CD4-positive, alpha-beta T cell (primary cell): Measurements from ENCODE around the gene CACNA2D1. TPM values are rescaled to one million over a fixed set of nuclear protein-coding genes. Genes with fewer than 3 reads are reported as not detected.

Source experiments
- ATAC-seq: fragments of 200-7000 bp; cut with Tn5 transposase; one replicate; pipeline ENCODE4 v1.10.0; 2022; ENCODE audit warnings: mild to moderate bottlenecking; ENCODE audit not compliant: poor library complexity
- CTCF ChIA-PET: fragments of 350-600 bp; sonication (Branson Sonifier 250); formaldehyde crosslinking; loops from one replicate; lab custom pipeline; 2021; ENCODE audit warnings: antibody characterized with exemption, inconsistent platforms; lab: Charles Lee
- POLR2A ChIA-PET: fragments of 350-600 bp; sonication (Branson Sonifier 250); formaldehyde crosslinking; loops from one replicate; lab custom pipeline; 2021; ENCODE audit warnings: antibody characterized with exemption, inconsistent platforms; lab: Charles Lee
- DNase-seq, 14 experiments: peaks; one replicate each; pipeline ENCODE4 v3.0.0-alpha.2; 2013 to 2020; ENCODE audit warnings: mixed read lengths in 2 of 14
- H3K27ac ChIP-seq, 2 donors: one replicate each; pipeline versions ENCODE4 v1.5.1 to v1.7.0; 2013; ENCODE audit warnings: low read length in 2 of 2, low read depth in 1 of 2, mild to moderate bottlenecking in 1 of 2
- H3K27me3 ChIP-seq, 2 experiments: 1 replicate in 1 of 2; 2 replicates in 1 of 2; pipeline versions ENCODE4 v1.6.1 to v1.7.0; 2013; ENCODE audit warnings: low read length in 2 of 2, control low read depth in 1 of 2, mild to moderate bottlenecking in 1 of 2, moderate library complexity in 1 of 2; ENCODE audit not compliant: insufficient read depth in 2 of 2, control insufficient read depth in 1 of 2
- H3K36me3 ChIP-seq: one replicate; pipeline ENCODE4 v1.6.1; 2013; ENCODE audit warnings: low read length, control low read depth; ENCODE audit not compliant: insufficient read depth
- H3K4me1 ChIP-seq: one replicate; pipeline ENCODE4 v1.6.1; 2013; ENCODE audit warnings: low read length, control low read depth; ENCODE audit not compliant: insufficient read depth
- H3K4me3 ChIP-seq: one replicate; pipeline ENCODE4 v1.5.1; 2013; ENCODE audit warnings: mild to moderate bottlenecking, low read length, moderate library complexity
- H3K9me3 ChIP-seq, 2 experiments: 1 replicate in 1 of 2; 2 replicates in 1 of 2; pipeline versions ENCODE4 v1.6.1 to v1.7.0; 2013; ENCODE audit warnings: low read length in 2 of 2, mild to moderate bottlenecking in 2 of 2, control low read depth in 1 of 2, moderate library complexity in 1 of 2; ENCODE audit not compliant: control insufficient read depth in 1 of 2, insufficient read depth in 1 of 2
- H3K27ac Mint-ChIP-seq: one replicate; pipeline ENCODE4 v1.8.0; 2020; ENCODE audit warnings: mixed read lengths
- H3K27me3 Mint-ChIP-seq: one replicate; pipeline ENCODE4 v1.8.0; 2021; ENCODE audit warnings: mixed read lengths
- H3K36me3 Mint-ChIP-seq: one replicate; pipeline ENCODE4 v1.8.0; 2021; ENCODE audit warnings: low read depth, mixed read lengths
- H3K4me1 Mint-ChIP-seq: one replicate; pipeline ENCODE4 v1.8.0; 2021; ENCODE audit warnings: low read depth, mixed read lengths
- H3K4me3 Mint-ChIP-seq: one replicate; pipeline ENCODE4 v1.8.0; 2020; ENCODE audit warnings: mild to moderate bottlenecking, mixed read lengths
- H3K9me3 Mint-ChIP-seq: one replicate; pipeline ENCODE4 v1.8.0; 2020; ENCODE audit warnings: mixed read lengths
- intact Hi-C, 2 experiments: fragments of 100-400 bp; cut with DNase I in 1 of 2; cut with micrococcal nuclease in 1 of 2; formaldehyde crosslinking; loops; one replicate each; pipeline versions ENCODE4 v1.15.1 to v1.9.0; 2023 to 2025; cut with DNase I, micrococcal nuclease
- total RNA-seq, 174 experiments: library from RNA in 2 of 174; stranded (reverse) in 2 of 174; gene quantifications; one replicate each; pipeline ENCODE4 v1.2.3 and lab custom pipeline; 2021 to 2026
- TF ChIP-seq, protein P1 (sequence below): fragments of 200-600 bp; IDR thresholded peaks from one replicate; pipeline ENCODE4 v1.8.0; 2022; ENCODE audit warnings: antibody characterized with exemption, mild to moderate bottlenecking

CACNA2D1 gene
- total RNA-seq, 2 experiments from 2014 or later = not detected

DNA sequence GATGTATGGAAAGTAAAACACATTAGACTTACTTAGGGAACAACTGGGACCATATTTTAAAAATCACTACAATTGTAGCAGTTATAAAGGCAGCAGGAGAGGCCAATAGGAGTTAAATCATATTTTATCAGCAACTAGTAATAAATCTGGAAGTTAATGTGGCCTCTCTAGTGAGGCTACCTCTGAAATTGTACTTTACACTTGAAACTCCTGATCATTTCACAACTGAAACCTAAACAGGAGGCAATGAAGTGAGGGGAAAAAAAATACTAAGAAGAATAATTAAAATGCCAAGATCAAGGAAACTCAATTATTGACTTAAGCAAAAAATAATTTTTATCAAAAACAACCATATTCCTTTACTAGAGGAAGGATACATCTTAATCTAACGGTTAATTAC is 408.1 kb downstream of the CACNA2D1 start:
- ChIA-PET CTCF (no interaction called here), POLR2A (no interaction called here)
- Mint-ChIP-seq H3K4me3 (no peak overlapping the region), H3K4me1 (no peaks in the 10 kb centered on the region), H3K27me3 (no peaks in the 10 kb centered on the region), H3K9me3 (no peaks in the 10 kb centered on the region), H3K36me3 (no peaks in the 10 kb centered on the region), H3K27ac (no peak overlapping the region)
- H3K4me3 ChIP-seq = no peak overlapping the region
- no peak overlapping the region for H3K27ac ChIP-seq
- H3K9me3 ChIP-seq = no peaks in the 10 kb centered on the region
- H3K36me3 ChIP-seq = no peaks in the 10 kb centered on the region
- H3K4me1 ChIP-seq = no peaks in the 10 kb centered on the region
- intact Hi-C loops = no loop called here
- H3K27me3 ChIP-seq = no peaks in the 10 kb centered on the region
- DNase-seq (no peak), ATAC-seq (no peak)
- TF ChIP-seq, protein P1, sequence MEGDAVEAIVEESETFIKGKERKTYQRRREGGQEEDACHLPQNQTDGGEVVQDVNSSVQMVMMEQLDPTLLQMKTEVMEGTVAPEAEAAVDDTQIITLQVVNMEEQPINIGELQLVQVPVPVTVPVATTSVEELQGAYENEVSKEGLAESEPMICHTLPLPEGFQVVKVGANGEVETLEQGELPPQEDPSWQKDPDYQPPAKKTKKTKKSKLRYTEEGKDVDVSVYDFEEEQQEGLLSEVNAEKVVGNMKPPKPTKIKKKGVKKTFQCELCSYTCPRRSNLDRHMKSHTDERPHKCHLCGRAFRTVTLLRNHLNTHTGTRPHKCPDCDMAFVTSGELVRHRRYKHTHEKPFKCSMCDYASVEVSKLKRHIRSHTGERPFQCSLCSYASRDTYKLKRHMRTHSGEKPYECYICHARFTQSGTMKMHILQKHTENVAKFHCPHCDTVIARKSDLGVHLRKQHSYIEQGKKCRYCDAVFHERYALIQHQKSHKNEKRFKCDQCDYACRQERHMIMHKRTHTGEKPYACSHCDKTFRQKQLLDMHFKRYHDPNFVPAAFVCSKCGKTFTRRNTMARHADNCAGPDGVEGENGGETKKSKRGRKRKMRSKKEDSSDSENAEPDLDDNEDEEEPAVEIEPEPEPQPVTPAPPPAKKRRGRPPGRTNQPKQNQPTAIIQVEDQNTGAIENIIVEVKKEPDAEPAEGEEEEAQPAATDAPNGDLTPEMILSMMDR = no peak

DNA sequence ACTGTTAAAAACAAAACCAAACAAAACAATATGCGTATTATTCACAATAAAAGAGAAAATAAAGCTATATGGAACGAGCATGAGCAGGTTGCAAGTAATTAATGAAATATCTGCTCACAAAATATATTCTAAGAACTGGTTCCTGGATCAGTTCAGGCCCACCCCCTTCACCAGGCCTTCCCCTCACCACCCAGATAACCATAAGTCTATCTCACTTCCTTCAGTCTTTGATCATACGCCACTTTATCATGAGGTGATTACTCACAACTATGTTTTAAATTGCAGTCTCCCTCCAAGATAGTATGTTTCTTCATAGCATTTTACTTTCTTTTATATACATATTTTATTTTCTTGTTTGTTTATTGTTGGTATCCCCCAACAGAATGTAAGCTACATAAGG is 410.7 kb downstream of the CACNA2D1 start:
- H3K27me3 Mint-ChIP-seq = no peaks in the 10 kb centered on the region
- Histone ChIP-seq H3K27ac (no peak overlapping the region), H3K36me3 (no peaks in the 10 kb centered on the region), H3K9me3 (no peaks in the 10 kb centered on the region), H3K27me3 (no peaks in the 10 kb centered on the region), H3K4me3 (no peak overlapping the region), H3K4me1 (no peaks in the 10 kb centered on the region)
- no peaks in the 10 kb centered on the region for H3K36me3 Mint-ChIP-seq
- H3K9me3 Mint-ChIP-seq = no peaks in the 10 kb centered on the region
- TF ChIP-seq, protein P1 = no peak
- H3K4me3 Mint-ChIP-seq = no peak overlapping the region
- ATAC-seq (no peak), DNase-seq (no peak)
- intact Hi-C loops = no loop called here
- H3K4me1 Mint-ChIP-seq = no peaks in the 10 kb centered on the region
- ChIA-PET CTCF (no interaction called here), POLR2A (no interaction called here)
- no peak overlapping the region for H3K27ac Mint-ChIP-seq

DNA sequence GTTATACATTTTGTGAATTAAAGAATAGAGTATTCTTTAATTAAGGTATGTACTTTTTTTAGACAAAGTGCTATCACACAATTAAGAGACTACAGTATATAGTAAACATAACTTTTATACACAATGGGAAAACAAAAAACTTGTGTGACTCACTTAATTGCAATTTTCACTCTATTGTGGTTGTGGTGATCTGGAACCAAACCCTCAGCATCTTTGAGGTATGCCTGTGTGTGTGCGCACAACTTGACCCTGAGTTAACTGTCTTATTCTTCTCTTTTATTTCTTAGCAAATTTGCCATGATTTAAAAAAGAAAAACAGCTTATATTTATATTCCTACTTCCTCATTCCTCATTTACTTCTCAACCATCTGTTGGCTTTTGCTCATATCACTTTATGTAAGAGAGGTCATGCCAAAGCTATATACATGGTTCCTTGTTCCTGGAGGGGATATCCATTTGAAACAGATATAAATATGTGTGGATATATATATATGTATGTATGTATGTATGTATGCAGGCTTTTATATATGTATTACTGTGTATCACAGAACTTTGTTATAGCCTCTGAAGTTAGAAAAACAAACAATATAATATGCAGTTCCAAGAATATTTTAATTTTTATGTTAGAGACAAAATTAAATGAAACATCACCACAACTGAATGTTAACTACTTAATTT is 414.2 kb downstream of the CACNA2D1 start:
- intact Hi-C loops = no loop called here
- ChIA-PET CTCF (no interaction called here), POLR2A (no interaction called here)

More for the DNA sequence above, 414.2 kb downstream of the CACNA2D1 start:
- Histone ChIP-seq H3K27me3 (no peaks in the 10 kb centered on the region), H3K4me3 (no peak overlapping the region), H3K9me3 (no peaks in the 10 kb centered on the region), H3K36me3 (no peaks in the 10 kb centered on the region), H3K27ac (no peak overlapping the region), H3K4me1 (no peaks in the 10 kb centered on the region)
- TF ChIP-seq, protein P1 = no peak
- no peaks in the 10 kb centered on the region for H3K9me3 Mint-ChIP-seq
- DNase-seq = no peak
- no peak overlapping the region for H3K27ac Mint-ChIP-seq
- no peak for ATAC-seq
- H3K36me3 Mint-ChIP-seq = no peaks in the 10 kb centered on the region
- H3K4me1 Mint-ChIP-seq = no peaks in the 10 kb centered on the region
- no peaks in the 10 kb centered on the region for H3K27me3 Mint-ChIP-seq
- no peak overlapping the region for H3K4me3 Mint-ChIP-seq
